Upper lobe of left lung (tissue), 6 donors: ENCODE results near the gene GADL1. TPM values are rescaled to one million over a fixed set of nuclear protein-coding genes. Genes with fewer than 3 reads are reported as not detected.

Source experiments
- ATAC-seq, 2 donors: fragments of 200-7000 bp; cut with Tn5 transposase; one replicate each; pipeline ENCODE4 v1.9.1; 2022; ENCODE audit warnings: mild to moderate bottlenecking in 2 of 2, moderate library complexity in 2 of 2; ENCODE audit not compliant: low FRiP score in 2 of 2
- DNase-seq, 2 donors: peaks; one replicate each; pipeline ENCODE4 v3.0.0-alpha.2; 2019 to 2020
- H3K27ac ChIP-seq, 4 donors: fragments of 200-600 bp; sonication (generic); one replicate each; pipeline ENCODE4 v1.5.1; 2016 to 2019
- H3K27me3 ChIP-seq, 4 donors: fragments of 200-600 bp; sonication (generic); one replicate each; pipeline ENCODE4 v1.5.1; 2017 to 2019
- H3K36me3 ChIP-seq, 4 donors: fragments of 200-600 bp; sonication (generic); one replicate each; pipeline ENCODE4 v1.5.1; 2016 to 2019
- H3K4me1 ChIP-seq, 4 donors: fragments of 200-600 bp; sonication (generic); one replicate each; pipeline ENCODE4 v1.5.1; 2018 to 2019
- H3K4me3 ChIP-seq, 4 donors: fragments of 200-600 bp; sonication (generic); one replicate each; pipeline ENCODE4 v1.5.1; 2017 to 2019; ENCODE audit warnings: mild to moderate bottlenecking in 2 of 4, moderate library complexity in 1 of 4
- H3K9me3 ChIP-seq, 4 donors: fragments of 200-600 bp; sonication (generic); one replicate each; pipeline ENCODE4 v1.5.1; 2018 to 2019
- EP300 ChIP-seq, 4 donors: sonication (generic); formaldehyde crosslinking; IDR thresholded peaks; one replicate each; pipeline ENCODE4 v1.5.1; 2017; ENCODE audit warnings: antibody characterized with exemption in 4 of 4, control low read depth in 2 of 4
- POLR2A ChIP-seq, 4 donors: fragments of 450-650 bp; IDR thresholded peaks; one replicate each; pipeline ENCODE4 v1.5.1; 2016 to 2017; ENCODE audit warnings: antibody characterized with exemption in 4 of 4, mild to moderate bottlenecking in 2 of 4
- POLR2AphosphoS5 ChIP-seq, 2 donors: sonication (generic); formaldehyde crosslinking; IDR thresholded peaks; one replicate each; pipeline ENCODE4 v1.5.1; 2017; ENCODE audit warnings: antibody characterized with exemption in 2 of 2
- WGBS, 2 donors: methylation state at CpG; one replicate each; pipeline ENCODE4 v1.1.5; 2017 to 2018; 5-methylcytosine and 5-hydroxymethylcytosine counted together
- total RNA-seq, 6 donors: library from RNA; depleted of rRNA in 4 of 6; stranded (reverse); fragments of >200 nt in 4 of 6; gene quantifications; one replicate each; pipeline versions ENCODE4 v1.1.0 to v1.2.1, GENCODE V29; 2016 to 2021
- TF ChIP-seq, protein P1 (sequence below), 6 experiments: fragments of 450-650 bp in 4 of 6; fragments of 200-600 bp in 2 of 6; sonication (generic) in 2 of 6; IDR thresholded peaks; one replicate each; pipeline ENCODE4 v1.5.1; 2016 to 2019; ENCODE audit warnings: antibody characterized with exemption in 6 of 6
- donor health status: DM: no; HTN: no; CAD: no; lungs with moderate emphysema.
- donor health status: DM: no; HTN: yes; CAD: no; lungs with severe emphysema.

GADL1 gene
- total RNA-seq, 6 donors from 2014 or later: 0.07 TPM; not detected in 5

DNA sequence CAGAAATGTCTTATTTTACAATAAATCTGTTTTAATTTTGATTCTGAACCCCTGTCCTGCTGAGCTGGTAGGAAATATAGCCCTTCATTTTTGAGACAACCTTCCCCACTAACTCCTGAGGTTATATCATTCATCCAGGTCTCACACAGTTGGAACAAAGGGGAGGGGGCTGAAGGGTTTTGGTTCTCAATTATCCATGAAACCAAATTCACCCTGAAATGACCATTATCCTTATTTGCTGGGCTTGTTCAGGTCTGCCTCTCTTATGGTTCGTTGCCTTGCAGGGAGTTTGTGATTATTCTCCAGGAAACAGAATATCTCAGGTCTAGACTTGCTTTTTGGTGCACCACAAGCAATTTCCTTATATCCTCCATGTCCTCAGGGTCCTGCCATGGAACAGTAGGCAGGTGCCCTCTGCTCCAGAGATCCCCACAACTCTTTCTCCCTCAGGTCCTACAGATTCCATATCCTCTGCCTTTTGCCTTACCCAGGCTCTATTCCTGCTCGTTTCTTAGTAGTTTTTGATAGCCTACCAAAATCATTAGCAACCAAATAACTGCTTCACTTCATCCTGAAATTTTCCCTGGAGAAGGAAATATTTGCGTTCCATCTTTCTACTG lies 193.6 kb downstream of the GADL1 start:
- WGBS, 2 donors: 94 to 96% methylated on average over 3 of the region's 3 CpGs
- ATAC-seq (no peak), DNase-seq (no peak)
- no peaks in the 10 kb centered on the region for H3K4me1 ChIP-seq
- peaks cover 0 to 5% (median 0%) of the 10 kb centered on the region in 4 donors for H3K9me3 ChIP-seq
- H3K4me3 ChIP-seq: no peak overlapping the region
- H3K27ac ChIP-seq: no peak overlapping the region
- H3K36me3 ChIP-seq: peaks cover 0 to 23% (median under 1%) of the 10 kb centered on the region in 4 donors
- TF ChIP-seq, protein P1, sequence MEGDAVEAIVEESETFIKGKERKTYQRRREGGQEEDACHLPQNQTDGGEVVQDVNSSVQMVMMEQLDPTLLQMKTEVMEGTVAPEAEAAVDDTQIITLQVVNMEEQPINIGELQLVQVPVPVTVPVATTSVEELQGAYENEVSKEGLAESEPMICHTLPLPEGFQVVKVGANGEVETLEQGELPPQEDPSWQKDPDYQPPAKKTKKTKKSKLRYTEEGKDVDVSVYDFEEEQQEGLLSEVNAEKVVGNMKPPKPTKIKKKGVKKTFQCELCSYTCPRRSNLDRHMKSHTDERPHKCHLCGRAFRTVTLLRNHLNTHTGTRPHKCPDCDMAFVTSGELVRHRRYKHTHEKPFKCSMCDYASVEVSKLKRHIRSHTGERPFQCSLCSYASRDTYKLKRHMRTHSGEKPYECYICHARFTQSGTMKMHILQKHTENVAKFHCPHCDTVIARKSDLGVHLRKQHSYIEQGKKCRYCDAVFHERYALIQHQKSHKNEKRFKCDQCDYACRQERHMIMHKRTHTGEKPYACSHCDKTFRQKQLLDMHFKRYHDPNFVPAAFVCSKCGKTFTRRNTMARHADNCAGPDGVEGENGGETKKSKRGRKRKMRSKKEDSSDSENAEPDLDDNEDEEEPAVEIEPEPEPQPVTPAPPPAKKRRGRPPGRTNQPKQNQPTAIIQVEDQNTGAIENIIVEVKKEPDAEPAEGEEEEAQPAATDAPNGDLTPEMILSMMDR (IDR thresholded peaks at IDR 0.05): no peak
- TF ChIP-seq POLR2A (IDR thresholded peaks at IDR 0.05) (no peak), POLR2AphosphoS5 (IDR thresholded peaks at IDR 0.05) (no peak), EP300 (IDR thresholded peaks at IDR 0.05) (no peak)
- no peaks in the 10 kb centered on the region for H3K27me3 ChIP-seq

DNA sequence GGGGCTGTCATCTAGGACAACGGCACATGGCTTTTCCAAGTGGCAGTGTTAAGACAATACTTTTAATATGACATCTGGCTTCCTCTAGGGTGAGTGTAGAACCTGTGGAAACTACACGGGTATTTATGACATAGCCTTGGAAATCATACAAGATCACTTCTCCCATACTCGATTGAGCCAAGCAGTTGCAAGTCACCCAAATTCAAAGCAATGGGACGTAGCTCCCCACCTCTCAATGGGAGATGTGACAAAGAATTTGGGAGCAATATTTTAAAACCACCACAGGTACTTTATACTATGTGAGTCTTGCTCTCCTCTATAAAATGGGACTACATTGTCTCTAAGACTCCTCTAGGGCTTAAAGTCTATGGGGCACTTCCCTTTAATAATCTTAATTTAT lies 194.5 kb downstream of the GADL1 start:
- H3K27me3 ChIP-seq: no peaks in the 10 kb centered on the region
- 93 to 94% methylated on average over 4 of the region's 4 CpGs for WGBS, 2 donors
- H3K4me1 ChIP-seq: no peaks in the 10 kb centered on the region
- TF ChIP-seq POLR2AphosphoS5 (IDR thresholded peaks at IDR 0.05): no peak
- no peak for TF ChIP-seq EP300 (IDR thresholded peaks at IDR 0.05)
- TF ChIP-seq, protein P1 (IDR thresholded peaks at IDR 0.05): no peak
- TF ChIP-seq POLR2A (IDR thresholded peaks at IDR 0.05): no peak
- H3K9me3 ChIP-seq: peaks cover 0 to 5% (median 0%) of the 10 kb centered on the region in 4 donors
- no peak for DNase-seq
- H3K36me3 ChIP-seq: peaks cover 0 to 31% (median 6%) of the 10 kb centered on the region in 4 donors
- H3K4me3 ChIP-seq: no peak overlapping the region
- H3K27ac ChIP-seq: no peak overlapping the region
- ATAC-seq: no peak

DNA sequence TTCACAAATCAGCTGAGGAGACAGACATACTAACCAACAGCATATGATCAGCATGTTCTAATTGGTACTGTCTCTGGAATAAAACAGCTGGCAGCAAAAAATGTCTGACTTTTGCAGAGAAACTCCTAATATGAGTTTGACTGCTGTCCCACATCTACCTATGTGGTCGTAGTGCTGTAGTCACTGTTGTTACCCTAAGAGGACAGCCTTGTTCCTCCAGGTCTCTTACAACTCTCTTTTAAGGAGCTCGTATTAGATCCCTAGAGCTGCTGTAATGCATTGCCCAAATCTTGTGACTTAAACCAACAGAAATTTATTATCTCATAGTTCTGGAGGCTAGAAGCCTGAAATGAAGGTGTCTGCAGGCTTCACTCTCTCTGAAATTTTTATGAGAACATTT lies 195.9 kb downstream of the GADL1 start:
- Histone ChIP-seq H3K27ac (no peak overlapping the region), H3K4me1 (peaks cover 0 to 4% (median 1%) of the 10 kb centered on the region in 4 donors), H3K27me3 (no peaks in the 10 kb centered on the region), H3K9me3 (peaks cover 0 to 5% (median 0%) of the 10 kb centered on the region in 4 donors), H3K4me3 (no peak overlapping the region), H3K36me3 (peaks cover 5 to 45% (median 10%) of the 10 kb centered on the region in 4 donors)
- no peak for DNase-seq
- 50 to 72% methylated on average over 2 of the region's 2 CpGs for WGBS, 2 donors
- no peak for ATAC-seq
- TF ChIP-seq EP300 (IDR thresholded peaks at IDR 0.05) (no peak), POLR2AphosphoS5 (IDR thresholded peaks at IDR 0.05) (no peak), POLR2A (IDR thresholded peaks at IDR 0.05) (no peak)
- TF ChIP-seq, protein P1 (IDR thresholded peaks at IDR 0.05): no peak

DNA sequence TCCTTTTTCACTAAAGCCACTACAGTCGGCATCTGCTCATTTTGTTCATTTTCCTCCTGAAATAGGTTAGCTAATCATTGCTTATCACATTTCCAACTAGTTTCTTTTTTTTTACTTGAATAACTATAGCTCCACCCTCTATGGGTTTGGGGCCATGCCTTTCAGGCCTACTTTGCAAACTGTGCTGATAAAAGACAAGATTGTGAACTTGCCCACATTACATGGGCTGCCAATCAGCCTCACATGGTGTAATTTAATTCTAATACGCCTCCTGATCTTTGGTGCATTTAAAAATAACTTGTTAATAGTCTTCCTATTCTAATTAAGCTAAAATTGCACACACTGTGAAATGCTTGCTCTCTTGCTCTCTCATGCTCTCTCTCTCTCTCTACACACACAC lies 197.6 kb downstream of the GADL1 start:
- Histone ChIP-seq H3K9me3 (no peaks in the 10 kb centered on the region), H3K36me3 (peaks cover 7 to 60% (median 19%) of the 10 kb centered on the region in 4 donors), H3K4me1 (peaks cover 0 to 16% (median 13%) of the 10 kb centered on the region in 4 donors), H3K27ac (no peak overlapping the region), H3K27me3 (no peaks in the 10 kb centered on the region), H3K4me3 (no peak overlapping the region)
- WGBS, 2 donors: 88% methylated on average over 2 of the region's 2 CpGs
- no peak for TF ChIP-seq POLR2A (IDR thresholded peaks at IDR 0.05)
- no peak for TF ChIP-seq EP300 (IDR thresholded peaks at IDR 0.05)
- TF ChIP-seq, protein P1 (IDR thresholded peaks at IDR 0.05): no peak
- TF ChIP-seq POLR2AphosphoS5 (IDR thresholded peaks at IDR 0.05): no peak
- DNase-seq (no peak), ATAC-seq (no peak)

DNA sequence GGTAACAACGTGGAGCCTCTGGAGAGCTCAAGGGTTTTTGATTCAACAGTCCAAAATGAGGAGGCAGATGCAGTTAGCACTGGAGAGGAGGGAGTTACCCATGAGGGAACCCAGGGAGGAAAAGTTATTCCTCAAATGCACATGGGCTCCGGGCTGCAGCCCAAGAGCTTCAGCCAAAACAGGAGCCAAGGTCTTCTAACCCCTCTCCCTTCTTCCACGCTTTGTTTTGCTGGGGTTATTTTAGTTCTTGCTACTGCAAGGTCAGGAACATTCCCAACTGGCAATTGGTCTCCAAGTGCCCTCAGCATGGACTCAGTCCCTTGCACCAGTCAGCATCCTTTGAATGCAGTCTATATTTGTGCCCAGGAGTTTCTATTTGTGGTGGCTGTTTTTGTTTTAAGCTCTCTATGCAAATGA lies 198.1 kb downstream of the GADL1 start:
- H3K9me3 ChIP-seq: no peaks in the 10 kb centered on the region
- peaks cover 2 to 21% (median 18%) of the 10 kb centered on the region in 4 donors for H3K4me1 ChIP-seq
- no peak overlapping the region for H3K27ac ChIP-seq
- no peaks in the 10 kb centered on the region for H3K27me3 ChIP-seq
- TF ChIP-seq, protein P1 (IDR thresholded peaks at IDR 0.05): no peak
- no peak for TF ChIP-seq EP300 (IDR thresholded peaks at IDR 0.05)
- no peak for TF ChIP-seq POLR2A (IDR thresholded peaks at IDR 0.05)
- TF ChIP-seq POLR2AphosphoS5 (IDR thresholded peaks at IDR 0.05): no peak
- WGBS, 2 donors: 50 to 65% methylated on average over 3 of the region's 3 CpGs
- ATAC-seq (no peak), DNase-seq (no peak)
- H3K36me3 ChIP-seq: peaks cover 9 to 65% (median 21%) of the 10 kb centered on the region in 4 donors
- H3K4me3 ChIP-seq: no peak overlapping the region
